AG04449 (cell line): ENCODE data around the gene YARS1.

Experiments
- CTCF ChIA-PET: fragments of 350-600 bp; formaldehyde crosslinking; extraction: SDS; loops from one replicate; lab custom pipeline; 2021; ENCODE audit warnings: antibody characterized with exemption; lab: Yijun Ruan, JAX
- POLR2A ChIA-PET: fragments of 400-600, 350-600 bp; formaldehyde crosslinking; extraction: SDS; loops from one replicate; lab custom pipeline; 2020; ENCODE audit warnings: antibody characterized with exemption, inconsistent platforms; lab: Yijun Ruan, JAX
- DNase-seq: peaks from one replicate; pipeline ENCODE4 v3.0.0-alpha.2; 2010; ENCODE audit warnings: low read depth, low spot score
- H3K4me3 ChIP-seq: 2 replicates; pipeline ENCODE4 v1.5.1; 2011; ENCODE audit warnings: low read depth, mild to moderate bottlenecking, control low read depth, low read length
- CTCF ChIP-seq: IDR thresholded peaks from one replicate; pipeline ENCODE4 v1.5.1; 2011; ENCODE audit warnings: mild to moderate bottlenecking, moderate library complexity, low read length, control low read depth, inconsistent platforms; ENCODE audit not compliant: insufficient read depth; ENCODE audit errors: missing control alignments

YARS1 gene

DNA sequence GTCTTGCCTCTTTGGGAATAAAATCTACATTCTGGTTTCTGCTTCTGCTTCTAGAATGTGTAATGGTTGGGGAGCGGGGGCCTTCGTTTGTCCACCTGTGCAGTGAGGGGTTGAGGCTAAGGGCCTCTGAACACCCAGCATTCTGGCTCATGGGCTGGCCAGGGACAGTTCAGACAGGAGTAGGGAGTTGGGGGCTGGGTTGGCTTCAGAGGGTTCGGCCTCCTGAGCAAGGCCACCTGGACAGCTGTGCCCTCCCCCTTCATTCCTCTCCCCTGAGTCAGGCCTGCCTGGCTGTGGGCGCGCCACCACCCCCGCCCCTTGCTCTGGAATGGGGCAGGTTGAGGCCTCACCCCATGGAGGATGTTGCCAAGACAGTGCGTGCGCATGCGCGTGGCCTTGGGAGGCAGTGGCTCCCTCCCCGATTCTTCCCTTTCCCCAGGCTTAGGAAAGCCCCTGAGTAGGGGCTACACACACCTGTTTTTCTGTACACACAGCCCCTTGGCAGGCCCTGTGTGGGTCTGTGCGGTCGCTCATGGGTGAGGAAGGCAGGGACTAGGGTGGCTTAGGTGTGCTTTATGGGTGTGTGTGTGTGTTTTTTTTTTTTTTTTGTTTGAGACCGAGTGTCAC, 57.0 kb downstream of the YARS1 start:
- no peak overlapping the region for H3K4me3 ChIP-seq
- CTCF ChIA-PET: interaction anchor here (2.3 to 5.6 kb wide), 3 partner anchors 13 to 48 kb away, joined by 9 to 61 read pairs (median 32); no protein-coding TSS in a partner anchor
- no peak for TF ChIP-seq CTCF

GRCh38 chr1:32759521-32759981, 57.6 kb downstream of the YARS1 start:
- no peak for TF ChIP-seq CTCF
- H3K4me3 ChIP-seq: no peak overlapping the region
- ChIA-PET CTCF (interaction anchor here (2.3 to 5.3 kb wide), 2 partner anchors 14 to 47 kb away, joined by 9 to 32 read pairs; no protein-coding TSS in a partner anchor), POLR2A (interaction anchor here (0.8 kb wide), 1 partner anchor 57 kb away, joined by 3 read pairs; no protein-coding TSS in a partner anchor)
- DNase-seq: no peak

More for the DNA sequence above, 57.0 kb downstream of the YARS1 start:
- no peak for DNase-seq
- POLR2A ChIA-PET: no interaction called here

GRCh38 chr1:32758795-32759430, 58.2 kb downstream of the YARS1 start:
- DNase-seq: no peak
- POLR2A ChIA-PET: interaction anchor here (0.8 kb wide), 1 partner anchor 56 kb away, joined by 3 read pairs; no protein-coding TSS in a partner anchor
- CTCF ChIA-PET: interaction anchor here (2.3 to 5.3 kb wide), 2 partner anchors 14 to 46 kb away, joined by 9 to 32 read pairs; no protein-coding TSS in a partner anchor
- H3K4me3 ChIP-seq: no peak overlapping the region
- no peak for TF ChIP-seq CTCF

- no peak overlapping the region for H3K4me3 ChIP-seq
- no peak for TF ChIP-seq CTCF
- no peak for DNase-seq
- ChIA-PET POLR2A (no interaction called here), CTCF (interaction anchor here (2.3 to 5.3 kb wide), 2 partner anchors 15 to 46 kb away, joined by 9 to 32 read pairs; no protein-coding TSS in a partner anchor)
These were observed 58.9 kb downstream of the YARS1 start for GRCh38 chr1:32758177-32758794.

DNA sequence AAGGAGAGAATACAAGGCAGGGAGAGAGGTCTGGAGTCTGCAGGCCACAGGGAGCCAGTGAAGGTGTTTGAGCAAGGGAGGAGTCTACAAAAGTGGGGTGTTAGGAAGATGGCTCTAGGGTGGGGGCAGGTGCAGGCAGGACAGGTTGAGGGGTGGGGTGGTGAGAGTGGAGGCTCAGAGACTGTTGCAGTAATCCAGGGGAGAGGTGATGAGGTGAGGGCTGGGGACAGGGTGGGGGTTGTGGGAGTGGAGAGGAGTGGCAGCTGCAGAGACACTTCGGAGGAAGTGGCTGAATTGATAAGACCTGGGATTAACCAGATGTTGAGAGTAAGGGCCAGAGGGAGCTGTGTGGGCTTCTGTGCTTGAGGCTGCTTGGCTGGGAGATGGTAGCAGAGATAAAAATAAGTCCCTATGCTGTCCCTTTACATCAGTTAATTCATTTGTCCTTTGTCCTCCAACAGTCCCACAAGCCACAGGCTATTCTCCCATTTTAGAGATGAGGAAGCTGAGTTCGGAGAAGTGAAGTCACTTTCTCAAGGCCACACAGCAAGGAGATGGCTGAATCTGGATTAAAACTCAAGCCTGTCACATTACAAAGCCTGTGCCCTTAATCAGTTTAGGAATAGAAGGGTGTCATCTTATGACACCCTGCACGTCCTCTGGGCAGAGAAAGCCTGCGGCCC, 59.8 kb downstream of the YARS1 start:
- TF ChIP-seq CTCF: no peak
- no peak for DNase-seq
- ChIA-PET CTCF (interaction anchor here (1.4 to 5.3 kb wide), 3 partner anchors 16 to 65 kb away, joined by 3 to 32 read pairs (median 9); no protein-coding TSS in a partner anchor), POLR2A (no interaction called here)
- no peak overlapping the region for H3K4me3 ChIP-seq
